DOHH2 (cell line): Measurements from ENCODE around the gene KCNQ1.

Source experiments
- H3F3A ChIP-seq: fragments of 200-600 bp; sonication (generic), shearing (Covaris generic); 2 replicates; pipeline ENCODE4 v1.6.0; 2016; ENCODE audit warnings: antibody characterized with exemption, mild to moderate bottlenecking; ENCODE audit not compliant: control insufficient read depth, insufficient read depth
- H3K27ac ChIP-seq: fragments of 200-600 bp; sonication (generic); 2 replicates; pipeline ENCODE4 v1.5.1; 2014; ENCODE audit warnings: low read depth, mild to moderate bottlenecking, low read length, moderate library complexity
- H3K27me3 ChIP-seq: fragments of 200-600 bp; sonication (generic); 2 replicates; pipeline ENCODE4 v1.6.1; 2014; ENCODE audit warnings: mild to moderate bottlenecking, low read length, mixed read lengths; ENCODE audit not compliant: control insufficient read depth
- H3K36me3 ChIP-seq: fragments of 200-600 bp; sonication (generic); 2 replicates; pipeline ENCODE4 v1.6.1; 2014; ENCODE audit warnings: mild to moderate bottlenecking, low read length, moderate library complexity, mixed read lengths; ENCODE audit not compliant: control insufficient read depth
- H3K4me1 ChIP-seq: fragments of 200-600 bp; sonication (generic); 2 replicates; pipeline ENCODE4 v1.6.1; 2014; ENCODE audit warnings: mild to moderate bottlenecking, low read length, mixed read lengths; ENCODE audit not compliant: control insufficient read depth
- H3K4me2 ChIP-seq: fragments of 200-600 bp; sonication (generic); 2 replicates; pipeline ENCODE4 v1.6.0; 2014; ENCODE audit warnings: mild to moderate bottlenecking, low read length, moderate library complexity
- H3K4me3 ChIP-seq: fragments of 200-600 bp; sonication (generic); 2 replicates; pipeline ENCODE4 v1.5.1; 2014; ENCODE audit warnings: mild to moderate bottlenecking, low read length, mixed read lengths
- H3K79me2 ChIP-seq: fragments of 200-600 bp; sonication (generic); 2 replicates; pipeline ENCODE4 v1.6.1; 2014; ENCODE audit warnings: mild to moderate bottlenecking, low read length, mixed read lengths; ENCODE audit not compliant: control insufficient read depth
- H3K9me2 ChIP-seq: fragments of 200-600 bp; sonication (generic); replicated peaks from 2 replicates; pipeline ENCODE4 v1.6.1; 2014; ENCODE audit warnings: mild to moderate bottlenecking, low read length, mixed read lengths; ENCODE audit not compliant: control insufficient read depth
- H3K9me3 ChIP-seq: fragments of 200-600 bp; sonication (generic); 2 replicates; pipeline ENCODE4 v1.6.1; 2014; ENCODE audit warnings: antibody characterized with exemption, low read length, mixed read lengths; ENCODE audit not compliant: control insufficient read depth, insufficient read depth
- H4K20me1 ChIP-seq: fragments of 200-600 bp; sonication (generic); 2 replicates; pipeline ENCODE4 v1.6.0; 2014; ENCODE audit warnings: low read depth, mild to moderate bottlenecking, antibody characterized with exemption, low read length, moderate library complexity; ENCODE audit not compliant: control insufficient read depth, insufficient read depth
- EZH2phosphoT487 ChIP-seq: fragments of 200-600 bp; sonication (generic); IDR thresholded peaks from 2 replicates; pipeline ENCODE4 v1.6.1; 2017; ENCODE audit warnings: borderline replicate concordance, mild to moderate bottlenecking, antibody characterized with exemption, low read length, moderate library complexity, mixed read lengths
- TF ChIP-seq, protein P1 (sequence below): fragments of 200-600 bp; sonication (generic); IDR thresholded peaks from one replicate; pipeline ENCODE4 v1.5.1; 2014; ENCODE audit warnings: antibody characterized with exemption, mild to moderate bottlenecking, low read depth, low read length; ENCODE audit not compliant: poor library complexity, severe bottlenecking

The KCNQ1 gene

DNA sequence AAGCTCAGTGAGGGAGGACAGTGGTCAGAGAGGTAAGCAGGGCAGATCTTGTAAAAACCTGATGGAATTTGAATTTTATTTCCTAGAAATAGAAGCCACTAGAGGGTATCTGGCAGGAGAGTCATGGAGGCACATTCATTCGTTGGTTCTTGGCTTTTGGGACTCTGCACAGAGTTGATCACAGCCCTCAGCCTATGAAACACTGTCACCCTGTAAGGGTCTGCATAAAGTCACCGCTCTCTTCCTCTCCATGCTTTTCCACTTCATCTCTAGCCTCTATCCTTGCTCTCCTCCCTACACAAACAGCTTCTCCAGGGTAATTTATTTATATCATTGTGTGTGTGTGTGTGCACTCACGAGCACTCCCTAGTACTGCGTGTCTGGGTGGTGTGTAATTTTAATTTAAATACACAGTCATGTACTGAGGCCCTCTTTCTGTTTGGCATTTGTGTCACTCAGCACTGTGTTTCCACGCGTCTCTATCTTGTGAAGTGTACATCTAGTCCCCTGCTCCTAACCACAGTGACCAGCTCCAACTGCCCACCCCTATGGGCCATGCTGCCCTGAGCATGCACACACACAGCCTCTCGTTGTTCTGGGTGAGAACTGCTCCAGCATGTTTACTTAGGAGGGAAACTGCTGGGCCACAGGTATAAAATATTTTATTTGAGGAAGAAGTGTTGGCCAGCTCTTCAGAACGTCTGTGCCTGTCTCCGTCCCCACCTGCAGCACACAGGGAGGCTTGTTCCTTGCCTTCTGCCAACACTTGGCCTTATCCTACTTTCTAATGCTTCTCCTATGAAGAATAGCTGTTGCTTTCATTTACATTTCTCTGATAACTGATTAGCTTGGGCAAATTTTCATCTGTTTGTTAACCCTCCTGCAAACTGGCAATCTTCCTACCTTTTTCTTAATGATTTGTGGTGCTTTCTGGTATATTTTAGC is 250.5 kb downstream of the KCNQ1 start:
- Histone ChIP-seq H3K79me2 (peaks cover 87% of the 10 kb centered on the region), H3K9me2 (no peaks in the 10 kb centered on the region), H3K9me3 (no peaks in the 10 kb centered on the region), H4K20me1 (peaks cover 7% of the 10 kb centered on the region; the same call in 1 of the 2 replicates), H3K4me3 (no peak overlapping the region), H3K4me1 (peaks cover 40% of the 10 kb centered on the region), H3F3A (no peaks in the 10 kb centered on the region), H3K27me3 (no peaks in the 10 kb centered on the region), H3K4me2 (0 out of 2 replicates have a peak overlapping the region, but pooled peaks have one; percentile 15), H3K27ac (no peak overlapping the region), H3K36me3 (no peaks in the 10 kb centered on the region; the same call in 1 of the 2 replicates)
- TF ChIP-seq, protein P1, sequence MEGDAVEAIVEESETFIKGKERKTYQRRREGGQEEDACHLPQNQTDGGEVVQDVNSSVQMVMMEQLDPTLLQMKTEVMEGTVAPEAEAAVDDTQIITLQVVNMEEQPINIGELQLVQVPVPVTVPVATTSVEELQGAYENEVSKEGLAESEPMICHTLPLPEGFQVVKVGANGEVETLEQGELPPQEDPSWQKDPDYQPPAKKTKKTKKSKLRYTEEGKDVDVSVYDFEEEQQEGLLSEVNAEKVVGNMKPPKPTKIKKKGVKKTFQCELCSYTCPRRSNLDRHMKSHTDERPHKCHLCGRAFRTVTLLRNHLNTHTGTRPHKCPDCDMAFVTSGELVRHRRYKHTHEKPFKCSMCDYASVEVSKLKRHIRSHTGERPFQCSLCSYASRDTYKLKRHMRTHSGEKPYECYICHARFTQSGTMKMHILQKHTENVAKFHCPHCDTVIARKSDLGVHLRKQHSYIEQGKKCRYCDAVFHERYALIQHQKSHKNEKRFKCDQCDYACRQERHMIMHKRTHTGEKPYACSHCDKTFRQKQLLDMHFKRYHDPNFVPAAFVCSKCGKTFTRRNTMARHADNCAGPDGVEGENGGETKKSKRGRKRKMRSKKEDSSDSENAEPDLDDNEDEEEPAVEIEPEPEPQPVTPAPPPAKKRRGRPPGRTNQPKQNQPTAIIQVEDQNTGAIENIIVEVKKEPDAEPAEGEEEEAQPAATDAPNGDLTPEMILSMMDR = no peak
- no peak for TF ChIP-seq EZH2phosphoT487

DNA sequence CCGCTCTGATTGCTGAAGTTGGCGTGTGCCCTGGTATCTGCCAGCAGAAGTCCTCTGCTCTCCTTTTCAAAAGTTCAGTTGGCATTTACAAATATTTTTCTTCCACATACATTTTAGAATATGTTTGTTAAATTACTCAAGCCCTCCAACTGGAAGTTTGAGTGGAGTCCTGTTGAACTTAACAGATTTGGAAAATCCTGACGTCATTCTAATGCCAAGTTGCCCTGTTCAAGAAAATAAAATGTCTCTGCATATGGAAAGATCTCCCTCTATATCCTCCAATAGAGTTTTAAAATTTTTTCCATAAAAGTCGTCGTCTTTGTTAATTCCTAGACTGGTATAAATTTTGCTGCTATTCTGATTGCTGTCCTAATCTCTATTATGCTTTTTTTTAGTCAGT is 251.6 kb downstream of the KCNQ1 start:
- Histone ChIP-seq H3K4me3 (no peak overlapping the region), H3K27me3 (no peaks in the 10 kb centered on the region), H4K20me1 (peaks cover 7% of the 10 kb centered on the region; the same call in 1 of the 2 replicates), H3K27ac (no peak overlapping the region), H3K79me2 (peaks cover 81% of the 10 kb centered on the region), H3K4me1 (peaks cover 49% of the 10 kb centered on the region), H3K36me3 (no peaks in the 10 kb centered on the region; the same call in 1 of the 2 replicates), H3K9me2 (no peaks in the 10 kb centered on the region), H3F3A (no peaks in the 10 kb centered on the region), H3K9me3 (no peaks in the 10 kb centered on the region), H3K4me2 (no peak overlapping the region)
- TF ChIP-seq, protein P1 = no peak
- no peak for TF ChIP-seq EZH2phosphoT487

DNA sequence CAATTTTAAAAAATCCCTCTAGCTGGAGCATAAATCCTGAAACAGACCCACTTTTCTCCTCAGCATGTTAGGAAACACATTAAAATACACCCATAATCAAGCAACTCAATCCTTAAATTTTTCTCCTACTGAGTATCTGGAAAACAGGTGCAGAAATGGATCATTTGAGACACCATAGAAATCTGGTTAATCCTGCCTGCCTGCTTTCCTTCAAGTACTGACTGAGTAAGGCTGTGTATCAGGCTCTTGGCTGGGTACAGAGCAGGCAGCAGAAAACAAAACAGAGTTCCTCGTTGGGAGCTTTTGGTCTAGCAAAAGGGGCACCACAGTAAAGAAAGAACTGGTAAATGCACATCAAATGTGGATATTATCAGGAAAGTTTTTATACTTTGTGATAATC is 253.1 kb downstream of the KCNQ1 start:
- Histone ChIP-seq H3F3A (no peaks in the 10 kb centered on the region), H4K20me1 (peaks cover 7% of the 10 kb centered on the region; the same call in 1 of the 2 replicates), H3K9me2 (no peaks in the 10 kb centered on the region), H3K36me3 (no peaks in the 10 kb centered on the region; the same call in 1 of the 2 replicates), H3K27ac (no peak overlapping the region), H3K9me3 (no peaks in the 10 kb centered on the region), H3K4me2 (peak overlapping the region; percentile 63), H3K4me3 (peak overlapping the region; percentile 83), H3K79me2 (peaks cover 68% of the 10 kb centered on the region), H3K4me1 (peaks cover 55% of the 10 kb centered on the region), H3K27me3 (no peaks in the 10 kb centered on the region)
- TF ChIP-seq, protein P1 = no peak
- no peak for TF ChIP-seq EZH2phosphoT487
